Naive thymus-derived CD4-positive, alpha-beta T cell (primary cell): Measurements from ENCODE around the gene GRIN3A. TPM values are rescaled to one million over a fixed set of nuclear protein-coding genes. Genes with fewer than 3 reads are reported as not detected.
A peak's percentile ranks its signal among the peaks of the same experiment; 100 is the strongest.

ENCODE experiments used
- ATAC-seq: fragments of 150-1000 bp; cut with Tn5 transposase; 2 replicates; pipeline ENCODE4 v1.10.0; 2021; ENCODE audit warnings: mild to moderate bottlenecking, moderate library complexity
- CTCF ChIA-PET: fragments of 350-600 bp; sonication (Branson Sonifier 250); formaldehyde crosslinking; loops from one replicate; lab custom pipeline; 2021; ENCODE audit warnings: antibody characterized with exemption; lab: Charles Lee
- POLR2A ChIA-PET: fragments of 350-600 bp; sonication (Branson Sonifier 250); formaldehyde crosslinking; loops from one replicate; lab custom pipeline; 2021; ENCODE audit warnings: antibody characterized with exemption, inconsistent platforms; lab: Charles Lee
- DNase-seq, 9 donors: peaks; one replicate each; pipeline versions ENCODE4 v3.0.0 to v3.0.0-alpha.2; 2020 to 2022; ENCODE audit warnings: mixed read lengths in 1 of 9
- H3K27ac ChIP-seq: one replicate; pipeline ENCODE4 v1.7.0; 2013; ENCODE audit warnings: mild to moderate bottlenecking, low read depth, low read length, moderate library complexity
- H3K27me3 ChIP-seq, 2 donors: one replicate each; pipeline ENCODE4 v1.7.0; 2013; ENCODE audit warnings: low read length in 2 of 2, mild to moderate bottlenecking in 2 of 2, moderate library complexity in 2 of 2; ENCODE audit not compliant: control insufficient read depth in 2 of 2, insufficient read depth in 2 of 2
- H3K36me3 ChIP-seq, 3 experiments: 1 replicate in 2 of 3; 2 replicates in 1 of 3; pipeline ENCODE4 v1.7.0; 2013; ENCODE audit warnings: low read length in 3 of 3, mild to moderate bottlenecking in 3 of 3, moderate library complexity in 1 of 3; ENCODE audit not compliant: insufficient read depth in 3 of 3, control insufficient read depth in 2 of 3
- H3K4me1 ChIP-seq, 2 donors: one replicate each; pipeline ENCODE4 v1.7.0; 2013; ENCODE audit warnings: low read length in 2 of 2, mild to moderate bottlenecking in 2 of 2, moderate library complexity in 1 of 2; ENCODE audit not compliant: control insufficient read depth in 2 of 2, insufficient read depth in 2 of 2
- H3K4me3 ChIP-seq: 2 replicates; pipeline ENCODE4 v1.7.0; 2013; ENCODE audit warnings: mild to moderate bottlenecking, low read length
- H3K9me3 ChIP-seq, 3 experiments: 1 replicate in 2 of 3; 2 replicates in 1 of 3; pipeline ENCODE4 v1.7.0; 2013; ENCODE audit warnings: low read length in 3 of 3; ENCODE audit not compliant: control insufficient read depth in 2 of 3
- H3K27ac Mint-ChIP-seq, 9 donors: one replicate each; pipeline ENCODE4 v1.8.0; 2020 to 2022; ENCODE audit warnings: mixed read lengths in 9 of 9, mild to moderate bottlenecking in 8 of 9, moderate library complexity in 5 of 9, inconsistent platforms in 2 of 9
- H3K27me3 Mint-ChIP-seq, 5 donors: one replicate each; pipeline ENCODE4 v1.8.0; 2021 to 2022; ENCODE audit warnings: mixed read lengths in 5 of 5, mild to moderate bottlenecking in 1 of 5
- H3K36me3 Mint-ChIP-seq, 5 donors: one replicate each; pipeline ENCODE4 v1.8.0; 2020 to 2022; ENCODE audit warnings: mixed read lengths in 5 of 5, mild to moderate bottlenecking in 3 of 5, inconsistent platforms in 1 of 5
- H3K4me1 Mint-ChIP-seq, 7 donors: one replicate each; pipeline ENCODE4 v1.8.0; 2020 to 2022; ENCODE audit warnings: mixed read lengths in 7 of 7, mild to moderate bottlenecking in 3 of 7, inconsistent platforms in 1 of 7
- H3K4me3 Mint-ChIP-seq, 10 donors: one replicate each; pipeline ENCODE4 v1.8.0; 2020 to 2022; ENCODE audit warnings: mild to moderate bottlenecking in 10 of 10, mixed read lengths in 10 of 10, moderate library complexity in 6 of 10, inconsistent platforms in 2 of 10
- H3K9me3 Mint-ChIP-seq, 11 donors: one replicate each; pipeline ENCODE4 v1.8.0; 2020 to 2022; ENCODE audit warnings: mixed read lengths in 11 of 11, mild to moderate bottlenecking in 4 of 11, inconsistent platforms in 1 of 11, moderate library complexity in 1 of 11
- intact Hi-C, 2 donors: fragments of 100-400 bp; cut with micrococcal nuclease; formaldehyde crosslinking; loops; one replicate each; pipeline ENCODE4 v1.15.1; 2023
- polyA plus RNA-seq, 2 donors: library from polyadenylated mRNA; unstranded; fragments of 300-500 nt; fragmentation: Illumina TruSeq; gene quantifications; one replicate each; pipeline ENCODE4 v1.2.3, GENCODE V29; 2021
- total RNA-seq, 6 experiments: library from RNA in 5 of 6; stranded (reverse) in 5 of 6; gene quantifications; 1 replicate in 5 of 6; 2 replicates in 1 of 6; pipeline ENCODE4 v1.2.3 and lab custom pipeline; 2021 to 2026

Gene GRIN3A
- total and polyA plus RNA-seq, 7 experiments from 2014 or later = 0.02 to 0.08 (median 0.05) TPM; not detected in 2

DNA sequence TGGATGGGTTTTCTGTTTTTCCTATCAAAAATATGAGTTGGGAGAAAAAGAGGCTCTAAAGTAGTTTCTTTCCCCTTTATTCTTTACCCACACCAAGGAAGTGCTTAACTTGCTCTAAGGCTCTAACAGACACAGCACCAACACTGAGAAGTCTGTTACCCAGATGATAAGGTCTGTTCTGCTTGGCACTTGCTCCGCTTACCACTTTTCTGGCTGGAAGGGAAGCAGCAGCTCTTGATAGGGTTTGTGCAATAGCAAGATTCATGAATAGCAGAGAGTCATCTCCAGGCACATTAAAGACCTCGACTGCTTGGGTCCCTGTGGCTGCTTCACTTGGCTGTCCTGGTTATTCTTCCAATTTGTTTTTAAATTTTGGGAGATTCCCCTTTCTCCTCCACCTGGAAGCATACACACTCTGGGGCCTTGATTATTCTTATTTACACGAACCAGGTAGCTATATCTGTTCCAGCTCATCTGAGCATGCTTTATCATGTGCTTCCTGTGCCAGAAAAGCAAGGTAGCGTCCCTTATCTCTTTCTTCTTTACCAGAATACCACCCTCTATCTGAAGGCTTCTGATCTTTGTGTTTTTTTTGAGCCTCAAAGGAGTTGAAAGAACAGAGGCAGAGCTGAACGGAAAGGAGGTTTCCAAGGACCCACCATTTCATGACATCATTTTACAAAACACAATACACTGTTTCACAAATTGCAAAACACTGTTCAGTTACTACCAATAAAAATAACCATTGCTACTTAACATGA is 168.5 kb downstream of the GRIN3A start:
- ATAC-seq (peak; percentile 95), DNase-seq (peak in 7 of 9 donors; percentile 70 to 92 (median 87))
- Mint-ChIP-seq H3K27me3 (no peaks in the 10 kb centered on the region), H3K4me3 (peak overlapping the region in 9 of 10 donors; percentile 57 to 88 (median 67)), H3K36me3 (peaks cover 8 to 19% (median 9%) of the 10 kb centered on the region in 5 donors), H3K27ac (peak overlapping the region; percentile 63 to 98 (median 97)), H3K9me3 (no peaks in the 10 kb centered on the region), H3K4me1 (peaks cover 37 to 87% (median 80%) of the 10 kb centered on the region in 7 donors)
- CTCF ChIA-PET = interaction anchor here (0.7 to 2.5 kb wide), 6 partner anchors 9 to 334 kb away, joined by 3 to 5 read pairs (median 4); no protein-coding TSS in a partner anchor
- Histone ChIP-seq H3K4me1 (peaks cover 4 to 81% of the 10 kb centered on the region in 2 donors), H3K9me3 (no peaks in the 10 kb centered on the region), H3K4me3 (peak overlapping the region; percentile 11), H3K36me3 (no peaks in the 10 kb centered on the region), H3K27me3 (no peaks in the 10 kb centered on the region), H3K27ac (peak overlapping the region; percentile 68)
- intact Hi-C loops = loop anchor here (1.0 to 5.0 kb wide), 8 partner anchors 9 to 172 kb away; partner anchors contain the start of genes RNF20 (in 2 of the 2), MRPL50 (in 1 of the 2) and ZNF189 (in 1 of the 2)
- POLR2A ChIA-PET = interaction anchor here (0.8 to 1.8 kb wide), 6 partner anchors 20 to 1470 kb away, joined by 3 to 15 read pairs (median 4); partner anchors contain the start of genes MRPL50, RNF20 and ZNF189

DNA sequence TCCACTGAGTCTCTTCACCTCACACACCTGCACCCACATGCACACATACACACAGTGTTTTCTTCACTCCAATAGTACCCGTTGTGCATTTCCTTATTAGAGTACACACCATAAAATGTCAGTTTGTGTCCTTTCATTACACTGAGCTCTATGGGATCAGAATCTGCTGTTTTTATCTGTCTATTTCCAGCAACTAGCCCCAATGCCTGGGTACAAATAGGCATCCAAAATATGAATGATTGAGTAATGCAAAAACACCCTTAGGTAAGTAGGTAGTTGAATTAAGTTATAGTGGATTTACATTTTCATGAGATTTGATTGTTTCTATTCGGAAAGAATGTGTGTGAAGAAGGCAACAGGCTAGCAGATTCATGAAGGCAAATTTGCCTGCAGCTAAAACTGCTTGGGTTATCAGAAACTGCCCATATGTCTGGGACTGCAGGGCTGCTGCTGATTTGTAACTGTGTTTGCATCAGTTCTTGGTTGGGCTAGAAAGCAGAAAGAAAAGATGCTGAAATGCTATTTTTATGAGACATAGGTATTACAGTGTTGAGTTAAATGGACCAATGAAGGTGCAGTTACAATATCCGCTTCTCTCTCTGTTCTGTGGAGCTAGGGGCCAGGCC is 170.6 kb downstream of the GRIN3A start:
- Mint-ChIP-seq H3K4me3 (peak overlapping the region in 4 of 10 donors; percentile 2 to 75 (median 42)), H3K4me1 (peaks cover 24 to 66% (median 59%) of the 10 kb centered on the region in 7 donors), H3K27me3 (no peaks in the 10 kb centered on the region), H3K27ac (peak overlapping the region in 8 of 9 donors; percentile 62 to 98 (median 93)), H3K9me3 (no peaks in the 10 kb centered on the region), H3K36me3 (peaks cover 8 to 38% (median 18%) of the 10 kb centered on the region in 5 donors)
- ATAC-seq (no peak), DNase-seq (no peak)
- ChIA-PET CTCF (interaction anchor here (0.7 to 3.2 kb wide), 4 partner anchors 30 to 168 kb away, joined by 3 to 8 read pairs (median 7); partner anchors contain the start of gene RNF20), POLR2A (interaction anchor here (0.7 to 1.5 kb wide), 5 partner anchors 8 to 34 kb away, joined by 3 to 5 read pairs (median 4); partner anchors contain the start of gene RNF20)
- Histone ChIP-seq H3K9me3 (no peaks in the 10 kb centered on the region), H3K36me3 (peaks cover 0 to 11% (median 2%) of the 10 kb centered on the region in 3 experiments), H3K4me3 (no peak overlapping the region), H3K4me1 (peaks cover 4 to 60% of the 10 kb centered on the region in 2 donors), H3K27me3 (no peaks in the 10 kb centered on the region), H3K27ac (peak overlapping the region; percentile 39)
- intact Hi-C loops = loop anchor here (1.0 to 5.0 kb wide), 5 partner anchors 9 to 109 kb away; partner anchors contain the start of gene RNF20 (in 1 of the 2)

DNA sequence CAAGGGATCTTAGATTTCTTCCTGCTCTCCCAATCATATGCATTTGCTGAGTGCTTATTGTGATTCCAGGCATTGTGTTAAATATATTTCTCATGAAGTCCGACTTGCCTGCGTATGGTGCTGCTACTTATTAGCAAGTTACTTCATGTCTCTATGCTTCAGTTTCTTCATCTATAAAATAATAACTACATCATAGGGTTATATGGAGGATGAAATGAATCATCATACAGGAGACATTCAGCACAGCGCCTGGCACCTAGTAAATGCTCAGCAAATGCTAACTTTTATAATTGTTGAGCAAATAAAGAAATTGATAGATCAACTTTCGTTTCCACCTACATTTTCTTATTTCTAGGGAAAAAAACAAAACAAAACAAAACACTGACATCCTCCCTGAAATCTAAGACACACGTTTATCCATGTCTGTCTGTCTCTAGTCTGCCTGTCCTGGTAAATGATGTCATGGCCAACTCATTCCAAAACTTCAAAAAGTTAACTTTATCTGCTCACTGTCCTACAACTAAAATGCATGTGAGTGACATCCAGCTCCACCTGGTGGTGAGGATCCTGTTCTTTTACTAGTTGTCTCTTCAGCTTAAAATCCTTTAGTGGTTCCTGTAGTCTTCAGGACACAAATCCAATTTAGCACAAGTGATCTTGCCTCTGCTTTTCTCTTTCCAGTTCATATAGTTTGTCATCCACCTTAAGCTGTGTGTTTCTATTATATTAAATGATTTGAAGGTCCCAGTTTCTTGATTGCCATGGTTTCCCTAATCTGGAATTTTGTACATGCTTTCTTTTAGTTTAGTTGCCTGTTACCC is 171.3 kb downstream of the GRIN3A start:
- Histone ChIP-seq H3K27ac (no peak overlapping the region), H3K9me3 (no peaks in the 10 kb centered on the region), H3K27me3 (no peaks in the 10 kb centered on the region), H3K36me3 (peaks cover 6 to 19% (median 8%) of the 10 kb centered on the region in 3 experiments), H3K4me1 (peaks cover 4 to 53% of the 10 kb centered on the region in 2 donors), H3K4me3 (no peak overlapping the region)
- H3K9me3 Mint-ChIP-seq = no peaks in the 10 kb centered on the region
- no peaks in the 10 kb centered on the region for H3K27me3 Mint-ChIP-seq
- H3K27ac Mint-ChIP-seq = peak overlapping the region in 8 of 9 donors; percentile 22 to 98 (median 93)
- H3K4me3 Mint-ChIP-seq = peak overlapping the region in 2 of 10 donors; percentile 2 to 4
- POLR2A ChIA-PET = interaction anchor here (0.7 to 1.5 kb wide), 5 partner anchors 8 to 33 kb away, joined by 3 to 5 read pairs (median 4); partner anchors contain the start of gene RNF20
- peaks cover 12 to 45% (median 24%) of the 10 kb centered on the region in 5 donors for H3K36me3 Mint-ChIP-seq
- no peak for ATAC-seq
- H3K4me1 Mint-ChIP-seq = peaks cover 22 to 60% (median 54%) of the 10 kb centered on the region in 7 donors
- CTCF ChIA-PET = interaction anchor here (0.5 to 3.2 kb wide), 5 partner anchors 22 to 108 kb away, joined by 3 to 8 read pairs (median 7); partner anchors contain the start of gene RNF20
- intact Hi-C loops = loop anchor here (1.0 to 5.0 kb wide), 5 partner anchors 10 to 108 kb away; partner anchors contain the start of gene RNF20 (in 1 of the 2)
- peak in 6 of 9 donors; percentile 15 to 51 (median 44) for DNase-seq

DNA sequence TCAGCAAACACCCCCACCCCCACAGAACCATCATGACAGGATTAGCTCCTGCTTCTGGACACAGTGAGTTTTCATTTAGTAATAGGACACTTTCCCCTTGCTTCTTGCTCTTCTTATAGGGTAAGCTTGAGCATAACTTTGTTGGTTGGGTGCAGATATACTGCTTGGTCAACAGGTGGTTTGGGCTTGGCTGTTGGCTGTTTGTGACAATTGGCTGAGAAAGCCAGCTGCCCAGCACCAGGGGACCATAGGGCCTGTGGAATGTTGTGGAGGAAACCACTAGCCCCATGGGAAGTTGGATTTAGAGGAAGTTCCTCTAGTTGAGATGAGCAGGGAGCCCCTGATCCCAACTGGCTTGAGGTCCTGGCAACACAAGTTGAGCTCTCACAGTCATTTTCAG is 174.2 kb downstream of the GRIN3A start:
- H3K4me3 Mint-ChIP-seq = no peak overlapping the region
- Histone ChIP-seq H3K9me3 (no peaks in the 10 kb centered on the region), H3K4me1 (peaks cover 0 to 34% of the 10 kb centered on the region in 2 donors), H3K36me3 (peaks cover 11 to 37% (median 14%) of the 10 kb centered on the region in 3 experiments), H3K27me3 (no peaks in the 10 kb centered on the region), H3K4me3 (no peak overlapping the region), H3K27ac (no peak overlapping the region)
- no peaks in the 10 kb centered on the region for H3K27me3 Mint-ChIP-seq
- intact Hi-C loops = no loop called here
- H3K4me1 Mint-ChIP-seq = peaks cover 11 to 58% (median 49%) of the 10 kb centered on the region in 7 donors
- CTCF ChIA-PET = interaction anchor here (1.1 to 1.5 kb wide), 4 partner anchors 8 to 105 kb away, joined by 3 read pairs; no protein-coding TSS in a partner anchor
- POLR2A ChIA-PET = no interaction called here
- DNase-seq (no peak), ATAC-seq (no peak)
- H3K9me3 Mint-ChIP-seq = peaks cover 0 to 1% (median 0%) of the 10 kb centered on the region in 11 donors
- no peak overlapping the region for H3K27ac Mint-ChIP-seq
- peaks cover 25 to 72% (median 50%) of the 10 kb centered on the region in 5 donors for H3K36me3 Mint-ChIP-seq

DNA sequence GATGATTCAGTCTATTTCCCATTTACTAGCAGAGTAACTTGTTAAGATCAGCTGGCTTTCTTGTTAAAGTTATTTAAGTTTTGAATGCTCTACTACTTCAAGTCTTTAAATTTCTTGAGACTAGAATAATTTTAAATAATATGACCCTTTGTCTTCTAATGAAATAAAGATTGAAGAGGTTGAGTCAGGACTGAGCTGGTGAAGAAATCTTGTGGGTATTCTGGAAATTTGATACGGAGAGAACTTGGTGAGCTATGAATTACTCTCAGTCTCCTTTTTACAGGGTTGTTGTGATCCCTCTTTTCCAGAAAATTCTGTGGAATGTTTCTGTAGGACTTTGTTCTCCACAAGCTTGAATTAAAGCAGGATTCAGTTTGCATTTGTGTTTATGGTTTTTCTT is 175.5 kb downstream of the GRIN3A start:
- Mint-ChIP-seq H3K9me3 (peaks cover 0 to 13% (median 0%) of the 10 kb centered on the region in 11 donors), H3K4me1 (peaks cover 11 to 56% (median 47%) of the 10 kb centered on the region in 7 donors), H3K36me3 (peaks cover 36 to 84% (median 62%) of the 10 kb centered on the region in 5 donors), H3K27ac (no peak overlapping the region), H3K27me3 (no peaks in the 10 kb centered on the region), H3K4me3 (no peak overlapping the region)
- intact Hi-C loops = no loop called here
- ATAC-seq = no peak
- ChIA-PET POLR2A (interaction anchor here (0.9 kb wide), 1 partner anchor 10 kb away, joined by 4 read pairs; no protein-coding TSS in a partner anchor), CTCF (interaction anchor here (0.6 to 1.5 kb wide), 4 partner anchors 10 to 104 kb away, joined by 3 read pairs; no protein-coding TSS in a partner anchor)
- Histone ChIP-seq H3K4me1 (peaks cover 0 to 21% of the 10 kb centered on the region in 2 donors), H3K27ac (no peak overlapping the region), H3K9me3 (no peaks in the 10 kb centered on the region), H3K36me3 (peaks cover 11 to 42% (median 14%) of the 10 kb centered on the region in 3 experiments), H3K27me3 (no peaks in the 10 kb centered on the region), H3K4me3 (no peak overlapping the region)
- no peak for DNase-seq
